T-helper 17 cell (primary cell): ENCODE results near the gene PCDHA8. TPM values are rescaled to one million over a fixed set of nuclear protein-coding genes. Genes with fewer than 3 reads are reported as not detected.
"Not testable (repeated sequence)": the region's sequence is repeated elsewhere in the genome, so short reads cannot be mapped to it uniquely, and the experiment has no call there.

Experiments used
- ATAC-seq: fragments of 150-1000 bp; cut with Tn5 transposase; 2 replicates; pipeline ENCODE4 v1.10.0; 2021; ENCODE audit warnings: mild to moderate bottlenecking, moderate library complexity
- DNase-seq, 3 donors: peaks; one replicate each; pipeline versions ENCODE4 v3.0.0 to v3.0.0-alpha.2; 2020 to 2021
- H3K9me3 ChIP-seq: one replicate; pipeline ENCODE4 v1.7.0; 2013; ENCODE audit warnings: low read length, mild to moderate bottlenecking; ENCODE audit not compliant: control insufficient read depth, poor library complexity, severe bottlenecking
- H3K27ac Mint-ChIP-seq: one replicate; pipeline ENCODE4 v1.8.0; 2022; ENCODE audit warnings: mild to moderate bottlenecking, moderate library complexity, mixed read lengths
- H3K27me3 Mint-ChIP-seq: one replicate; pipeline ENCODE4 v1.8.0; 2022; ENCODE audit warnings: mixed read lengths
- H3K36me3 Mint-ChIP-seq: one replicate; pipeline ENCODE4 v1.8.0; 2022; ENCODE audit warnings: low read depth, mixed read lengths
- H3K4me1 Mint-ChIP-seq: one replicate; pipeline ENCODE4 v1.8.0; 2022; ENCODE audit warnings: mild to moderate bottlenecking, mixed read lengths
- H3K4me3 Mint-ChIP-seq: one replicate; pipeline ENCODE4 v1.8.0; 2022; ENCODE audit warnings: mild to moderate bottlenecking, moderate library complexity, mixed read lengths
- total RNA-seq, 4 donors: library from RNA in 2 of 4; stranded (reverse) in 2 of 4; gene quantifications; one replicate each; pipeline ENCODE4 v1.2.3 and lab custom pipeline; 2022 to 2026

PCDHA8 gene
- total RNA-seq, 2 donors from 2014 or later = not detected

GRCh38 chr5:140808241-140808888 lies 32.6 kb upstream of the PCDHA8 start:
- not testable (repeated sequence) for DNase-seq, H3K36me3 Mint-ChIP-seq, H3K4me1 Mint-ChIP-seq, H3K27ac Mint-ChIP-seq, H3K9me3 ChIP-seq, ATAC-seq, H3K4me3 Mint-ChIP-seq
- H3K27me3 Mint-ChIP-seq = peaks cover 12% of the 10 kb centered on the region

- peaks cover 2% of the 10 kb centered on the region for H3K9me3 ChIP-seq
- H3K4me1 Mint-ChIP-seq = no peaks in the 10 kb centered on the region
- H3K4me3 Mint-ChIP-seq = no peak overlapping the region
- no peak overlapping the region for H3K27ac Mint-ChIP-seq
- DNase-seq (no peak), ATAC-seq (no peak)
- no peaks in the 10 kb centered on the region for H3K36me3 Mint-ChIP-seq
- H3K27me3 Mint-ChIP-seq = peaks cover 12% of the 10 kb centered on the region
Observed at GRCh38 chr5:140808889-140809291, 32.1 kb upstream of the PCDHA8 start.

- H3K27me3 Mint-ChIP-seq = no peaks in the 10 kb centered on the region
- no peaks in the 10 kb centered on the region for H3K4me1 Mint-ChIP-seq
- no peak for DNase-seq
Observed at GRCh38 chr5:140821375-140822280, 19.4 kb upstream of the PCDHA8 start, which contains the start of gene PCDHA5. PCDHA5 (plus strand) TSS chr5:140821613.

GRCh38 chr5:140822281-140822629 lies 18.7 kb upstream of the PCDHA8 start:
- no peak overlapping the region for H3K4me3 Mint-ChIP-seq
- H3K9me3 ChIP-seq = no peaks in the 10 kb centered on the region
- H3K36me3 Mint-ChIP-seq = no peaks in the 10 kb centered on the region
- ATAC-seq = no peak
- H3K4me1 Mint-ChIP-seq = no peaks in the 10 kb centered on the region
- no peak for DNase-seq
- peaks cover 6% of the 10 kb centered on the region for H3K27me3 Mint-ChIP-seq
- H3K27ac Mint-ChIP-seq = no peak overlapping the region

More at GRCh38 chr5:140821375-140822280, 19.4 kb upstream of the PCDHA8 start, which contains the start of gene PCDHA5:
- Mint-ChIP-seq H3K4me3 (no peak within 1 kb of the TSS), H3K36me3 (no peaks in the 10 kb centered on the region), H3K27ac (no peak within 1 kb of the TSS)
- no peaks in the 10 kb centered on the region for H3K9me3 ChIP-seq
- ATAC-seq = no peak

- not testable (repeated sequence) for H3K27ac Mint-ChIP-seq, DNase-seq, ATAC-seq, H3K36me3 Mint-ChIP-seq, H3K9me3 ChIP-seq, H3K4me1 Mint-ChIP-seq, H3K4me3 Mint-ChIP-seq
- peaks cover 12% of the 10 kb centered on the region for H3K27me3 Mint-ChIP-seq
Observed at GRCh38 chr5:140822969-140823368, 18.0 kb upstream of the PCDHA8 start.

GRCh38 chr5:140823475-140823874 lies 17.5 kb upstream of the PCDHA8 start:
- Mint-ChIP-seq H3K4me1 (no peaks in the 10 kb centered on the region), H3K27me3 (peaks cover 17% of the 10 kb centered on the region), H3K36me3 (no peaks in the 10 kb centered on the region), H3K4me3 (no peak overlapping the region), H3K27ac (no peak overlapping the region)
- DNase-seq (no peak), ATAC-seq (no peak)
- no peaks in the 10 kb centered on the region for H3K9me3 ChIP-seq

GRCh38 chr5:140827704-140828361 lies 13.2 kb upstream of the PCDHA8 start, which contains the start of gene PCDHA6:
PCDHA6 (plus strand) TSS chr5:140827960; CDS start chr5:140828092, 132 bp downstream.
- no peak for ATAC-seq
- Mint-ChIP-seq H3K36me3 (no peaks in the 10 kb centered on the region), H3K27ac (no peak within 1 kb of the TSS), H3K4me3 (no peak within 1 kb of the TSS), H3K27me3 (peaks cover 18% of the 10 kb centered on the region), H3K4me1 (no peaks in the 10 kb centered on the region)
- no peaks in the 10 kb centered on the region for H3K9me3 ChIP-seq
- no peak for DNase-seq

- DNase-seq = no peak
- Mint-ChIP-seq H3K27ac (no peak overlapping the region), H3K36me3 (no peaks in the 10 kb centered on the region), H3K4me3 (no peak overlapping the region), H3K27me3 (peaks cover 18% of the 10 kb centered on the region), H3K4me1 (no peaks in the 10 kb centered on the region)
- H3K9me3 ChIP-seq = no peaks in the 10 kb centered on the region
- no peak for ATAC-seq
Observed at GRCh38 chr5:140828362-140828737, 12.6 kb upstream of the PCDHA8 start.

- not testable (repeated sequence) for ATAC-seq
Observed at GRCh38 chr5:140829511-140830501, 11.2 kb upstream of the PCDHA8 start.

GRCh38 chr5:140833993-140834392 lies 7.0 kb upstream of the PCDHA8 start, which contains the start of gene PCDHA7:
PCDHA7 (plus strand) TSS chr5:140834269; CDS start chr5:140834384, 115 bp downstream.
- H3K27ac Mint-ChIP-seq = no peak within 1 kb of the TSS
- H3K4me1 Mint-ChIP-seq = no peaks in the 10 kb centered on the region
- ATAC-seq (no peak), DNase-seq (no peak)
- H3K9me3 ChIP-seq = no peaks in the 10 kb centered on the region
- no peaks in the 10 kb centered on the region for H3K36me3 Mint-ChIP-seq
- no peak within 1 kb of the TSS for H3K4me3 Mint-ChIP-seq
- peaks cover 8% of the 10 kb centered on the region for H3K27me3 Mint-ChIP-seq

More at GRCh38 chr5:140829511-140830501, 11.2 kb upstream of the PCDHA8 start:
- not testable (repeated sequence) for H3K27ac Mint-ChIP-seq, H3K9me3 ChIP-seq, H3K4me1 Mint-ChIP-seq, H3K36me3 Mint-ChIP-seq, H3K4me3 Mint-ChIP-seq, DNase-seq
- H3K27me3 Mint-ChIP-seq = peaks cover 26% of the 10 kb centered on the region

GRCh38 chr5:140834439-140835008 lies 6.5 kb upstream of the PCDHA8 start:
- H3K9me3 ChIP-seq, ATAC-seq, H3K27me3 Mint-ChIP-seq, H3K27ac Mint-ChIP-seq, H3K4me1 Mint-ChIP-seq, H3K36me3 Mint-ChIP-seq, H3K4me3 Mint-ChIP-seq, DNase-seq: not testable (repeated sequence)
